Caco-2 (cell line): ENCODE measurements around the gene FAM90A26. TPM values are rescaled to one million over a fixed set of nuclear protein-coding genes. Genes with fewer than 3 reads are reported as not detected.
"Not testable (repeated sequence)": the region's sequence is repeated elsewhere in the genome, so short reads cannot be mapped to it uniquely, and the experiment has no call there.

Source experiments
- BruUV-seq: library from RNA; stranded (reverse); fragments of 400-500 nt; replicated peaks from 2 replicates; lab custom pipeline; 2021; lab: Mats Ljungman, UMichigan
- CTCF ChIA-PET: fragments of 300-600 bp; sonication (Branson Sonifier 250); formaldehyde crosslinking; loops from one replicate; lab custom pipeline; 2022; ENCODE audit warnings: antibody characterized with exemption; lab: Charles Lee
- POLR2A ChIA-PET: fragments of 300-600 bp; sonication (Branson Sonifier 250); formaldehyde crosslinking; loops from one replicate; lab custom pipeline; 2022; ENCODE audit warnings: antibody characterized with exemption; lab: Charles Lee
- DNase-seq, 2 experiments: peaks; one replicate each; pipeline versions ENCODE4 v3.0.0 to v3.0.0-alpha.2; 2020 to 2022
- H3K27me3 ChIP-seq: replicated peaks from 2 replicates; pipeline ENCODE4 v1.6.0; 2011; ENCODE audit warnings: low read length; ENCODE audit not compliant: control insufficient read depth, insufficient read depth
- H3K36me3 ChIP-seq: 2 replicates; pipeline ENCODE4 v1.5.1; 2011; ENCODE audit warnings: low read length; ENCODE audit not compliant: control insufficient read depth, insufficient read depth
- H3K4me1 ChIP-seq: fragments of 250-450 bp; sonication (Bioruptor Pico); 2 replicates; pipeline ENCODE4 v1.5.1; 2020; ENCODE audit warnings: mild to moderate bottlenecking
- H3K4me3 ChIP-seq: 2 replicates; pipeline ENCODE4 v1.5.1; 2011; ENCODE audit warnings: low read depth, mild to moderate bottlenecking, control low read depth, low read length
- H3K9me3 ChIP-seq: fragments of 250-450 bp; sonication (Bioruptor Pico); 2 replicates; pipeline ENCODE4 v1.5.1; 2020; ENCODE audit warnings: mild to moderate bottlenecking, moderate library complexity
- H3K27ac Mint-ChIP-seq: one replicate; pipeline ENCODE4 v1.8.0; 2022; ENCODE audit warnings: mixed read lengths; ENCODE audit not compliant: unreplicated experiment
- H3K27me3 Mint-ChIP-seq: one replicate; pipeline ENCODE4 v1.8.0; 2022; ENCODE audit warnings: mixed read lengths; ENCODE audit not compliant: insufficient read depth, unreplicated experiment
- H3K36me3 Mint-ChIP-seq: one replicate; pipeline ENCODE4 v1.8.0; 2022; ENCODE audit warnings: mild to moderate bottlenecking, mixed read lengths; ENCODE audit not compliant: insufficient read depth, unreplicated experiment
- H3K4me1 Mint-ChIP-seq: one replicate; pipeline ENCODE4 v1.8.0; 2022; ENCODE audit warnings: low read depth, mixed read lengths; ENCODE audit not compliant: unreplicated experiment
- H3K4me3 Mint-ChIP-seq: one replicate; pipeline ENCODE4 v1.8.0; 2022; ENCODE audit warnings: mild to moderate bottlenecking, moderate library complexity, mixed read lengths; ENCODE audit not compliant: unreplicated experiment
- H3K9me3 Mint-ChIP-seq: one replicate; pipeline ENCODE4 v1.8.0; 2022; ENCODE audit warnings: mixed read lengths; ENCODE audit not compliant: unreplicated experiment
- intact Hi-C: fragments of 100-400 bp; cut with micrococcal nuclease; formaldehyde crosslinking; loops from one replicate; pipeline ENCODE4 v1.10.0; 2022; ENCODE audit not compliant: unreplicated experiment
- total RNA-seq: library from RNA; stranded (reverse); gene quantifications from 2 replicates; pipeline ENCODE4 v1.2.3, GENCODE V29; 2022
- TF ChIP-seq, protein P1 (sequence below), 2 experiments: fragments of 200-600 bp in 1 of 2; IDR thresholded peaks; 1 replicate in 1 of 2; 2 replicates in 1 of 2; pipeline versions ENCODE4 v1.5.1 to v1.8.0; 2011 to 2022; ENCODE audit warnings: antibody characterized with exemption in 1 of 2, control low read depth in 1 of 2, inconsistent platforms in 1 of 2, low read depth in 1 of 2, low read length in 1 of 2, mild to moderate bottlenecking in 1 of 2, moderate library complexity in 1 of 2; ENCODE audit not compliant: insufficient read depth in 1 of 2, severe bottlenecking in 1 of 2, unreplicated experiment in 1 of 2

The FAM90A26 gene
- total RNA-seq, 1 experiment from 2014 or later: not detected

DNA sequence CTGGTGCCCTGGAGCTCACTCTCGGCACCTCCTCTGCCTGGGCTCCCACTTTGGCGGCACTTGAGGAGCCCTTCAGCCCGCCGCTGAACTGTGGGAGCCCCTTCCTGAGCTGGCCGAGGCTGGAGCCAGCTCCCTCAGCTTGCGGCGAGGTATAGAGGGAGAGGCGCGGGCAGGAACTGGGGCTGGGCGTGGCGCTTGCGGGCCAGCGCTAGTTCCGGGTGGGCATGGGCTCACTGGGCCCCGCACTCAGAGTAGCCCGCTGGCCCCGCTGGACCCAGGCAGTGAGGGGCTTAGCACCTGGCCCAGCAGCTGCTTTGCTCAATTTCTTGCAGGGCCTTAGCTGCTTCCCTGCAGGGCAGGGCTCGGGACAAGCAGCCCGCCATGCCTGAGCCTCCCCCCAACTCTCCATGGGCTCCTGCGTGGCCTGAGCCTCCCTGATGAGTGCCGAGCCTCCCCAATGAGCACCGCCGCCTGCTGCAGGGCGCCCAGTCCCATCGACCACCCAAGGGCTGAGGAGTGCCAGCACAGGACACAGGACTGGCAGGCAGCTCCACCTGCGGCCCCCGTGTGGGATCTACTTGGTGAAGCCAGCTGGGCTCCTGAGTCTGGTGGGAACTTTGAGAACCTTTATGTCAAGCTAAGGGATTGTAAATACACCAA, 26.7 kb upstream of the FAM90A26 start:
- no peak overlapping the region for H3K4me3 ChIP-seq
- CTCF ChIA-PET: no interaction called here
- no peak for DNase-seq
- intact Hi-C loops: no loop called here
- H3K9me3 ChIP-seq: no peaks in the 10 kb centered on the region
- Mint-ChIP-seq H3K36me3 (no peaks in the 10 kb centered on the region), H3K9me3 (no peaks in the 10 kb centered on the region), H3K27ac (no peak overlapping the region), H3K4me3 (no peak overlapping the region), H3K27me3 (no peaks in the 10 kb centered on the region), H3K4me1 (no peaks in the 10 kb centered on the region)
- no peaks in the 10 kb centered on the region for H3K36me3 ChIP-seq
- POLR2A ChIA-PET: no interaction called here
- H3K27me3 ChIP-seq: no peaks in the 10 kb centered on the region
- no TSS peak for BruUV-seq
- H3K4me1 ChIP-seq: no peaks in the 10 kb centered on the region
- TF ChIP-seq, protein P1, sequence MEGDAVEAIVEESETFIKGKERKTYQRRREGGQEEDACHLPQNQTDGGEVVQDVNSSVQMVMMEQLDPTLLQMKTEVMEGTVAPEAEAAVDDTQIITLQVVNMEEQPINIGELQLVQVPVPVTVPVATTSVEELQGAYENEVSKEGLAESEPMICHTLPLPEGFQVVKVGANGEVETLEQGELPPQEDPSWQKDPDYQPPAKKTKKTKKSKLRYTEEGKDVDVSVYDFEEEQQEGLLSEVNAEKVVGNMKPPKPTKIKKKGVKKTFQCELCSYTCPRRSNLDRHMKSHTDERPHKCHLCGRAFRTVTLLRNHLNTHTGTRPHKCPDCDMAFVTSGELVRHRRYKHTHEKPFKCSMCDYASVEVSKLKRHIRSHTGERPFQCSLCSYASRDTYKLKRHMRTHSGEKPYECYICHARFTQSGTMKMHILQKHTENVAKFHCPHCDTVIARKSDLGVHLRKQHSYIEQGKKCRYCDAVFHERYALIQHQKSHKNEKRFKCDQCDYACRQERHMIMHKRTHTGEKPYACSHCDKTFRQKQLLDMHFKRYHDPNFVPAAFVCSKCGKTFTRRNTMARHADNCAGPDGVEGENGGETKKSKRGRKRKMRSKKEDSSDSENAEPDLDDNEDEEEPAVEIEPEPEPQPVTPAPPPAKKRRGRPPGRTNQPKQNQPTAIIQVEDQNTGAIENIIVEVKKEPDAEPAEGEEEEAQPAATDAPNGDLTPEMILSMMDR (IDR thresholded peaks at IDR 0.05; ENCODE audit: insufficient read depth in 1 of 2, low read depth in 1 of 2, low read length in 1 of 2, severe bottlenecking in 1 of 2, unreplicated experiment in 1 of 2): no peak

DNA sequence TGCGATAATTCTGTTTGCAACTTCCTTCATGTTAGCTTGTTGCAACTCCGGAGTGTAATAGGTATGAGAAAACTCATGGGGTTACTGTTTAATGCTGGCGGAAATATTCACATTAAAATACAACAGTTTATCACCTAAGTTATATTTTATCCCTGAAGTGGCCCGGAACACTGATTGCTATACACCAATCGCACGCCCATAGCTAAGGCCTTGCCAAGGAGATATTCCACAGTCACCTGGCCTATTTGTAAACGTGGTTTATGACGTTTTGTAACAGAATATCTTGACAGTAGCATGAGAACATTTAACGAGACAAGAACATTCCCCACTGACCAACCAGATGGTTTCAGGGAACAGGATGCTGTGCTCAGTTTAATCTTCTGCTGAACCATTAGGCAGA, 23.2 kb upstream of the FAM90A26 start:
- Histone ChIP-seq H3K4me3 (no peak overlapping the region), H3K36me3 (no peaks in the 10 kb centered on the region), H3K9me3 (no peaks in the 10 kb centered on the region), H3K27me3 (no peaks in the 10 kb centered on the region), H3K4me1 (no peaks in the 10 kb centered on the region)
- no peak for DNase-seq
- H3K4me1 Mint-ChIP-seq: no peaks in the 10 kb centered on the region
- no peaks in the 10 kb centered on the region for H3K36me3 Mint-ChIP-seq
- no peaks in the 10 kb centered on the region for H3K9me3 Mint-ChIP-seq
- H3K27ac Mint-ChIP-seq: no peak overlapping the region
- ChIA-PET POLR2A (no interaction called here), CTCF (no interaction called here)
- BruUV-seq: no TSS peak
- TF ChIP-seq, protein P1 (IDR thresholded peaks at IDR 0.05; ENCODE audit: insufficient read depth in 1 of 2, low read depth in 1 of 2, low read length in 1 of 2, severe bottlenecking in 1 of 2, unreplicated experiment in 1 of 2): no peak
- no peaks in the 10 kb centered on the region for H3K27me3 Mint-ChIP-seq
- intact Hi-C loops: no loop called here
- no peak overlapping the region for H3K4me3 Mint-ChIP-seq

DNA sequence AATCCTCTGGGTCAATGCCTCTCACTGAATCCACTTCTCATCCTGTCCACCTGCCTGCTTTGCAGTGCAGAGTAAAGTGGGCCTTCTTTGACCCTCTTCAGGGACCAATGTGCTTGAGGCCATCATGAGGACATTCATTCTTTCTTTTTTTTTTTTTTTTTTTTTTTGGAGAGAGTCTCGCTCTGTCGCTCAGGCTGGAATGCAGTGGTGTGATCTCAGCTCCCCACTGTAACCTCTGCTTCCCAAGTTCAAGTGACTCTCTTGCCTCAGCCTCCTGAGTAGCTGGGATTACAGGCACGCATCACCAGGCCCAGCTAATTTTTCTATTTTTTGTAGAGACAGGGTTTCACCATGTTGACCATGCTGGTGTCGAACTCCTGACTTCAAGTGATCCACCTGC, 22.8 kb upstream of the FAM90A26 start:
- POLR2A ChIA-PET, CTCF ChIA-PET, H3K4me1 ChIP-seq, DNase-seq, H3K27me3 ChIP-seq, H3K27me3 Mint-ChIP-seq, H3K9me3 Mint-ChIP-seq, intact Hi-C loops, H3K36me3 ChIP-seq, BruUV-seq, H3K27ac Mint-ChIP-seq, H3K4me1 Mint-ChIP-seq, H3K36me3 Mint-ChIP-seq, H3K9me3 ChIP-seq, H3K4me3 Mint-ChIP-seq, H3K4me3 ChIP-seq: not testable (repeated sequence)

DNA sequence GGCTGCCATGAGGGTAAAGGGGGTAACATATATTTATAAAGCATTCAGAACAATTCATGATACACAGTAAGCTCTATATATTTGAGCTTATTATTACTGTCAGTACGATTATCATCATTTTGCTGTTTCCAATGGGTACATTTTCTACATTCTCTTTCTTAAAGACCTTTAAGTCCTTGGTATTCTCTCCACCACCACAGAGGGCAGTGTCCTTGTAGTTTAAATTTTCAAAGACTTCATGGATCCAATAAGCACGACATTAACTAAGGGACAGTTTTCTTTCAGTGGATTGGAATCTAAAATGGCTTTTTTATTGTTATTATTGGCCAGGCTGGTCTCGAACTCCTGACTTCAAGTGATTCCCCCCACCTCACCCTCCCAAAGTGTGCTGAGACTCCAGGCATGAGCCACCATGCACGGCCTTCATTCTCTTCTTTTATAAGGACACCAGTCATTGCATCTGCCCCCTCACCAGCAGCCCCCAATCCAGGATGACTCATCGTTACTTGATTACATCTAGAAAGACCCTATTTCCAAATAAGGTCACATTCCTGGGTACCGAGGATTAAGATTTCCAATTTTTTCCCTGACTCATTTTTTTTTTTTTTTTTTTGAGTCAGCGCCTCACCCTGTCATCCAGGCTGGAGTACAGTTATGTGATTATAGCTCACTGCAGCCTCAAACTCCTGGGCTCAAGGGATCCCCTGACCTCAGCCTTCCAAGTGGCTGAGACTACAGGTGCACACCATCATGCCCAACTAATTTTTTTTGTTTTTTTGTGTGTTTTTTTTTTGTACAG, 21.4 kb upstream of the FAM90A26 start:
- H3K4me3 ChIP-seq, intact Hi-C loops, H3K27me3 Mint-ChIP-seq, POLR2A ChIA-PET, H3K9me3 Mint-ChIP-seq, DNase-seq, CTCF ChIA-PET, BruUV-seq, H3K4me1 ChIP-seq, H3K27ac Mint-ChIP-seq, H3K4me3 Mint-ChIP-seq, H3K4me1 Mint-ChIP-seq, H3K9me3 ChIP-seq, H3K27me3 ChIP-seq, H3K36me3 ChIP-seq, H3K36me3 Mint-ChIP-seq: not testable (repeated sequence)

DNA sequence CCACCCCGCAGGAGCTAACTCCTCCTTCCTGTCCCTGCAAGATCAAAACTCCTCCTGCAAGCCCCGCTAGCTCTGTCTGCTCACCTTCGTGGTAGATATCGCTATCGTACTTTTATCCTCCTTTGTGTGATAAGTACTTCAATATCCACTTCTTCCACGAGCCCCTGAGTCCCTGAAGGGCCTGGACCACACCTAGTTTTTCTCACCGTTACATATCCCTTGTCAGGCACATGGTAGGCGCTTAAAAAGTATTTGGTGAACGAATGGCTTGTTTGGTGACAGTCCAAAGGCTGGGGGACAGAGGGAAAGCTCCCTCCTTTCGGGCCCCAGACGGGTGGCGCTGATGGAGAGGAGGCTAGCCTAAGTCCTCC, 18.4 kb upstream of the FAM90A26 start:
- H3K9me3 Mint-ChIP-seq, H3K4me1 ChIP-seq, H3K4me1 Mint-ChIP-seq, H3K27me3 Mint-ChIP-seq, POLR2A ChIA-PET, intact Hi-C loops, H3K36me3 ChIP-seq, H3K9me3 ChIP-seq, H3K27ac Mint-ChIP-seq, H3K27me3 ChIP-seq, CTCF ChIA-PET, DNase-seq, H3K36me3 Mint-ChIP-seq: not testable (repeated sequence)
- peak overlapping the region; percentile 39 for H3K4me3 ChIP-seq
- BruUV-seq: TSS peak; percentile 47
- H3K4me3 Mint-ChIP-seq: peak overlapping the region; percentile 76
